ENCODE measurements around the gene RPS21. TPM values are rescaled to one million over a fixed set of nuclear protein-coding genes. Genes with fewer than 3 reads are reported as not detected.

RPS21 gene
- total and polyA plus RNA-seq, 2 of the 13 experiments (the other 11 are each of a cell fraction or from before 2014, with no cell fraction given): 2,647 to 11,063 TPM

- TF ChIP-seq ZFAT (CRISPR knock-in tag; conservative IDR thresholded peaks at IDR 0.05) (no peak), HMG20A (CRISPR knock-in tag; IDR thresholded peaks at IDR 0.05; ENCODE audit: borderline replicate concordance) (no peak), NFE2L2 (IDR thresholded peaks at IDR 0.05; ENCODE audit: low read length) (no peak), ZNF234 (CRISPR knock-in tag; conservative IDR thresholded peaks at IDR 0.05) (no peak), ADNP (CRISPR knock-in tag; IDR thresholded peaks at IDR 0.05) (no peak), FOXA3 (CRISPR knock-in tag; IDR thresholded peaks at IDR 0.05) (no peak), ZNF704 (CRISPR knock-in tag; IDR thresholded peaks at IDR 0.05; ENCODE audit: borderline replicate concordance) (no peak)
Measured at GRCh38 chr20:62417981-62418708, 31.2 kb downstream of the RPS21 start (continued).

GRCh38 chr20:62418709-62419487 lies 32.0 kb downstream of the RPS21 start:
- ChIA-PET CTCF (ENCODE audit: low intra/inter-chr PET ratio, low total read pairs) (no interaction called here), POLR2A (no interaction called here)
- no TSS peak for BruUV-seq (replicated peaks)
- H3K4me2 ChIP-seq (ENCODE audit: low read depth, low read length): no peak overlapping the region
- in situ Hi-C loops (cut with HindIII; ENCODE audit: extremely low pct_ligation_motif_present, low pct_unique_long_range_greater_than_20kb): no loop called here
- no peak for DNase-seq (ENCODE audit: low spot score)
- H3K36me3 ChIP-seq (replicated peaks in 1 of 2; ENCODE audit: control insufficient read depth in 1 of 2, insufficient read depth in 2 of 2, low read length in 2 of 2): no peaks in the 10 kb centered on the region
- H3K79me2 ChIP-seq (ENCODE audit: insufficient read depth, low read length): no peaks in the 10 kb centered on the region
- no peaks in the 10 kb centered on the region for H3K4me1 ChIP-seq (ENCODE audit: insufficient read depth, low read length)
- H3K27me3 ChIP-seq (ENCODE audit: control insufficient read depth in 1 of 2, insufficient read depth in 2 of 2, low read length in 2 of 2): peaks cover 22 to 73% of the 10 kb centered on the region in 2 experiments; a peak in 4 of 5 replicates
- WGBS (ENCODE audit: low lambda C conversion rate): 19% methylated on average over 18 of the region's 19 CpGs
- no peak overlapping the region for H3K4me3 ChIP-seq (replicated peaks in 1 of 3; ENCODE audit: insufficient read depth in 1 of 3, low read depth in 2 of 3, low read length in 3 of 3)
- no peak overlapping the region for H2AFZ ChIP-seq (ENCODE audit: low read length)
- H3K9me3 ChIP-seq (ENCODE audit: low read length): no peaks in the 10 kb centered on the region
- H4K20me1 ChIP-seq (ENCODE audit: insufficient read depth, low read length): no peaks in the 10 kb centered on the region; the same call in 1 of the 2 replicates
- H3K9ac ChIP-seq (ENCODE audit: insufficient read depth, low read depth, low read length): no peak overlapping the region
- no peak for FAIRE-seq
- TF ChIP-seq NFKB2 (CRISPR knock-in tag; IDR thresholded peaks at IDR 0.05; ENCODE audit: borderline replicate concordance) (0 out of 2 replicates have a peak, but pooled peaks have one; percentile 48), CSRNP1 (CRISPR knock-in tag; IDR thresholded peaks at IDR 0.05) (no peak)
- no peak overlapping the region for H3K27ac ChIP-seq (ENCODE audit: extremely low read length, insufficient read depth, low read length)
- ATAC-seq: no peak
- intact Hi-C loops (cut with micrococcal nuclease; ENCODE audit: unreplicated experiment): no loop called here

Data from HepG2 (cell line).